Measurements from ENCODE around the gene LIN54.

Gene LIN54

GRCh38 chr4:82890528-82890900, 120.1 kb downstream of the LIN54 start:
- DNase-seq, result no peak

- no peak for DNase-seq
Observed at GRCh38 chr4:82889287-82889686, 121.3 kb downstream of the LIN54 start.

- DNase-seq, result no peak
Observed at GRCh38 chr4:82886147-82886942, 124.3 kb downstream of the LIN54 start.

GRCh38 chr4:82885410-82885809, 125.2 kb downstream of the LIN54 start:
- no peak for DNase-seq
